Muscle layer of duodenum (tissue), 2 donors: ENCODE results near the gene ZNF557.
A peak's percentile ranks its signal among the peaks of the same experiment; 100 is the strongest.

Experiments
- H3K27ac ChIP-seq: one replicate; pipeline ENCODE4 v1.7.0; 2013; ENCODE audit warnings: mild to moderate bottlenecking, low read length
- H3K27me3 ChIP-seq: one replicate; pipeline ENCODE4 v1.7.0; 2013; ENCODE audit warnings: low read depth, mild to moderate bottlenecking, control low read depth, low read length
- H3K36me3 ChIP-seq, 2 donors: one replicate each; pipeline ENCODE4 v1.7.0; 2013; ENCODE audit warnings: low read length in 2 of 2, control low read depth in 1 of 2, mild to moderate bottlenecking in 1 of 2; ENCODE audit not compliant: insufficient read depth in 2 of 2, control insufficient read depth in 1 of 2
- H3K4me1 ChIP-seq, 2 donors: one replicate each; pipeline ENCODE4 v1.7.0; 2013; ENCODE audit warnings: low read length in 2 of 2, mild to moderate bottlenecking in 2 of 2, control low read depth in 1 of 2, moderate library complexity in 1 of 2; ENCODE audit not compliant: insufficient read depth in 2 of 2, control insufficient read depth in 1 of 2
- H3K4me3 ChIP-seq, 2 donors: one replicate each; pipeline ENCODE4 v1.7.0; 2013; ENCODE audit warnings: low read length in 2 of 2, low read depth in 1 of 2, mild to moderate bottlenecking in 1 of 2
- H3K9me3 ChIP-seq, 2 donors: one replicate each; pipeline ENCODE4 v1.7.0; 2013; ENCODE audit warnings: low read length in 2 of 2, control low read depth in 1 of 2, mild to moderate bottlenecking in 1 of 2; ENCODE audit not compliant: control insufficient read depth in 1 of 2
- donor health status: healthy.

ZNF557 gene

GRCh38 chr19:7109678-7110289 lies 40.3 kb downstream of the ZNF557 start:
- no peak overlapping the region for H3K4me3 ChIP-seq
- H3K9me3 ChIP-seq: peaks cover 0 to 4% of the 10 kb centered on the region in 2 donors
- no peaks in the 10 kb centered on the region for H3K36me3 ChIP-seq
- no peaks in the 10 kb centered on the region for H3K4me1 ChIP-seq
- H3K27ac ChIP-seq: no peak overlapping the region
- no peaks in the 10 kb centered on the region for H3K27me3 ChIP-seq

- Histone ChIP-seq H3K27ac (no peak overlapping the region), H3K27me3 (no peaks in the 10 kb centered on the region), H3K9me3 (peaks cover 0 to 4% of the 10 kb centered on the region in 2 donors), H3K36me3 (peaks cover 4 to 19% of the 10 kb centered on the region in 2 donors), H3K4me3 (no peak overlapping the region), H3K4me1 (no peaks in the 10 kb centered on the region)
These were observed 43.2 kb downstream of the ZNF557 start for GRCh38 chr19:7112675-7113074.

DNA sequence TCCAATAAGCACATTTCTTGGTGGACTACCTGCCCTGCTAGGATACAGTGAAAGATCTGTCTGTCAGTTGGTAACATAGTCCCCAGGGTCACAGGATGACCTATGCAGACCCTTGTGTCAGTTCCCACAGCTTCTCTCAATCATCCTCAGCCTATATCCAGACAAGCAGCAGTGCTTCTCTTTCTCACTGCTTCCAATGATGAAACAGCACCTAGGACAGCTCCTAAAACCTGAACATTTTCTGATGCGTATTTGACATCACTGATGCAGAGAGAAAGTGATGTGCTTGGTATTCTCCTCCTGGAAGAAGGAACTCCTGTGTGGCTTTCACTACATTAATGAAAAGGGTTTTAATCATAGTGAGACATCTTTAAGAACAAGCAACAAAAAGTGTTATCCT lies 43.7 kb downstream of the ZNF557 start:
- Histone ChIP-seq H3K4me1 (no peaks in the 10 kb centered on the region), H3K9me3 (peaks cover 0 to 4% of the 10 kb centered on the region in 2 donors), H3K4me3 (no peak overlapping the region), H3K36me3 (peaks cover 4 to 22% of the 10 kb centered on the region in 2 donors), H3K27ac (no peak overlapping the region), H3K27me3 (no peaks in the 10 kb centered on the region)

GRCh38 chr19:7115721-7116120 lies 46.2 kb downstream of the ZNF557 start:
- Histone ChIP-seq H3K4me3 (no peak overlapping the region), H3K36me3 (peaks cover 20 to 44% of the 10 kb centered on the region in 2 donors), H3K4me1 (no peaks in the 10 kb centered on the region), H3K27ac (no peak overlapping the region), H3K9me3 (peaks cover 0 to 4% of the 10 kb centered on the region in 2 donors), H3K27me3 (no peaks in the 10 kb centered on the region)

GRCh38 chr19:7117248-7117647 lies 47.7 kb downstream of the ZNF557 start:
- Histone ChIP-seq H3K9me3 (peaks cover 0 to 4% of the 10 kb centered on the region in 2 donors), H3K27ac (no peak overlapping the region), H3K27me3 (no peaks in the 10 kb centered on the region), H3K4me3 (no peak overlapping the region), H3K36me3 (peaks cover 21 to 57% of the 10 kb centered on the region in 2 donors), H3K4me1 (no peaks in the 10 kb centered on the region)

DNA sequence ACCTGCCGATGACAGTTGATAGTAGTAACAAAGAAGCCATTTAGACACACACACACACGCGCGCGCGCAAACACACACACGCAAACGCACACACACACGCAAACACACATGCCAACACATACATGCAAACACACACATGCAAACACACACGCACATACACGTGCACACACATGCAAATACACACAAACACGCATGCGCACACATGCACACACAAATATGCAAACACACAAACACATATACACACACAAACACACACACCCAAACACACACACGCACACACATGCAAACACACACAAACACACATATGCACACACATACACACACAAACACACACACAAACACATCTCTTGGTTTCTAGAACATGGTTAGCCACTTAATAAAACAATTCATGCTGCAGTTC lies 50.1 kb downstream of the ZNF557 start:
- H3K4me3 ChIP-seq: no peak overlapping the region
- H3K27ac ChIP-seq: no peak overlapping the region
- no peaks in the 10 kb centered on the region for H3K27me3 ChIP-seq
- peaks cover 21 to 65% of the 10 kb centered on the region in 2 donors for H3K36me3 ChIP-seq
- H3K9me3 ChIP-seq: no peaks in the 10 kb centered on the region
- no peaks in the 10 kb centered on the region for H3K4me1 ChIP-seq

GRCh38 chr19:7120499-7120898 lies 51.0 kb downstream of the ZNF557 start:
- H3K4me3 ChIP-seq: no peak overlapping the region
- no peaks in the 10 kb centered on the region for H3K27me3 ChIP-seq
- no peak overlapping the region for H3K27ac ChIP-seq
- H3K36me3 ChIP-seq: peaks cover 30 to 69% of the 10 kb centered on the region in 2 donors
- H3K9me3 ChIP-seq: peaks cover 0 to 4% of the 10 kb centered on the region in 2 donors
- no peaks in the 10 kb centered on the region for H3K4me1 ChIP-seq

DNA sequence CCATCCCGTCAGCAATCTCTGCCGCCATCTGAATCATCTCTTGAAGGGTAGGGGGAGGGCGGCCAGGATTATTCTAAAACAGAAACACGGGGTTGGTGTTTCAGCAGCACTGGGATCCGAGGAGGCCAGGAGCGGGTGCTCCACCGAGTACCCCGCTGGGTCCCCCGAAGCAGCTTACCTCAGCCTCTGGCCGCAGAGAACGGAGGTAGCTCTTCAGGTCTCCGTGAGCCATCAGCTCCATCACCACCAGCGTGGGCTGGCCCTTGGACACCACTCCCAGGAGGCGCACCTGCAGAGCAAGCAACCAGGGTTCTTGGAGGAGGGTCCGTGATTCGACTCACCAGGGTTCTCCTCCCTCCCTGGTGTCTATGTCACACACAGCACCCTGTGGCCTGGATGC lies 53.2 kb downstream of the ZNF557 start:
- H3K4me3 ChIP-seq: no peak overlapping the region
- H3K27ac ChIP-seq: no peak overlapping the region
- peaks cover 38 to 77% of the 10 kb centered on the region in 2 donors for H3K36me3 ChIP-seq
- peaks cover 8 to 16% of the 10 kb centered on the region in 2 donors for H3K9me3 ChIP-seq
- H3K4me1 ChIP-seq: no peaks in the 10 kb centered on the region
- H3K27me3 ChIP-seq: no peaks in the 10 kb centered on the region

- no peak overlapping the region for H3K4me3 ChIP-seq
- peaks cover 8 to 16% of the 10 kb centered on the region in 2 donors for H3K9me3 ChIP-seq
- peaks cover 36 to 80% of the 10 kb centered on the region in 2 donors for H3K36me3 ChIP-seq
- no peak overlapping the region for H3K27ac ChIP-seq
- H3K27me3 ChIP-seq: no peaks in the 10 kb centered on the region
- no peaks in the 10 kb centered on the region for H3K4me1 ChIP-seq
These were observed 55.3 kb downstream of the ZNF557 start for GRCh38 chr19:7124782-7125181.

DNA sequence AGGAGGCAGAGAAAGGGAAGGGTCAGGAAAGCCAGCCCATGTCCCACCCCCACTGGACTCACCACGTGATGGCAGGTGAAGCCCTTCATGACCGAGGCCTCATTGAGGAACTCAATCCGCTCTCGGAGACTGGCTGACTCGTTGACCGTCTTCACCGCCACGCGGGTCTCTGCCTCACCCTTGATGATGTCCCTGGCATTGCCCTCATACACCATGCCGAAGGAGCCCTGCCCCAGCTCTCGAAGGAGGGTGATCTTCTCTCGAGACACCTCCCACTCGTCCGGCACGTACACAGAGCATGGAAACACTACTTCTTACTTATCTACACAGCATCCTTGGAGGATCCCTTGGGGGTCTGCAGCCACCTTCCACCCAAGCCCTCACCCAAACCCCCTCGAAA lies 55.7 kb downstream of the ZNF557 start:
- Histone ChIP-seq H3K27me3 (no peaks in the 10 kb centered on the region), H3K27ac (no peak overlapping the region), H3K36me3 (peaks cover 37 to 80% of the 10 kb centered on the region in 2 donors), H3K4me3 (no peak overlapping the region), H3K9me3 (peaks cover 8 to 16% of the 10 kb centered on the region in 2 donors), H3K4me1 (no peaks in the 10 kb centered on the region)

- Histone ChIP-seq H3K9me3 (peaks cover 8 to 16% of the 10 kb centered on the region in 2 donors), H3K27ac (no peak overlapping the region), H3K4me1 (no peaks in the 10 kb centered on the region), H3K36me3 (peaks cover 35 to 80% of the 10 kb centered on the region in 2 donors), H3K4me3 (peak overlapping the region in 1 of 2 donors; percentile 13), H3K27me3 (no peaks in the 10 kb centered on the region)
These were observed 56.6 kb downstream of the ZNF557 start for GRCh38 chr19:7126132-7126531.

DNA sequence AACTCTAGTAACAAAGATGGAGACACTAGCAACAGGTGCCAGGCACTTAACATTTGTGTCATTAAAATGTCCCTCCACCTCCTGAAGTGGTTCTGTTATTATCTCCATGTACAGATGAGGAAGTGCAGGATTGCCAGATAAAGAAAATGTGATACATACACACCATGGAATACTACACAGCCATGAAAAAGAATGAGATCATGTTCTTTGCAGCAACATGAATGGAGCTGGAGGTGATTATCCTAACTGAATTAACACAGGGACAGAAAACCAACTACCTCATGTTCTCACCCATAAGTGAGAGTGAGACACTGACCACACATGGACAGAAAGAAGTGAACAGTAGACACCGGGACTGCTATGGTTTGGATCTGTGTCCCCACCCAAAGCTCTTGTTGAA lies 60.5 kb downstream of the ZNF557 start:
- H3K4me3 ChIP-seq: no peak overlapping the region
- no peak overlapping the region for H3K27ac ChIP-seq
- peaks cover 35 to 66% of the 10 kb centered on the region in 2 donors for H3K36me3 ChIP-seq
- peaks cover 0 to 3% of the 10 kb centered on the region in 2 donors for H3K4me1 ChIP-seq
- no peaks in the 10 kb centered on the region for H3K27me3 ChIP-seq
- H3K9me3 ChIP-seq: peaks cover 8 to 16% of the 10 kb centered on the region in 2 donors
